ENCODE results near the gene ATP5PD. TPM values are rescaled to one million over a fixed set of nuclear protein-coding genes. Genes with fewer than 3 reads are reported as not detected.
A peak's percentile ranks its signal among the peaks of the same experiment; 100 is the strongest.

Gene ATP5PD
- total and polyA plus RNA-seq, 2 of the 13 experiments (the other 11 are each of a cell fraction or from before 2014, with no cell fraction given) = 158 to 428 TPM

GRCh38 chr17:75084039-75084660 is 37.4 kb upstream of the ATP5PD start (continued):
- TF ChIP-seq TCF12 (IDR thresholded peaks at IDR 0.05) = no peak
- TF ChIP-seq TCF12 (CRISPR knock-in tag; IDR thresholded peaks at IDR 0.05) = no peak
- no peak for TF ChIP-seq ZIK1 (CRISPR knock-in tag; IDR thresholded peaks at IDR 0.05; ENCODE audit: borderline replicate concordance, low read depth)
- peak; percentile 7; the same call in 1 of the 2 replicates for TF ChIP-seq BHLHE40 (IDR thresholded peaks at IDR 0.05; ENCODE audit: low read length)
- no peak for TF ChIP-seq ZSCAN12 (CRISPR knock-in tag; IDR thresholded peaks at IDR 0.05)
- TF ChIP-seq KDM5B (CRISPR knock-in tag; IDR thresholded peaks at IDR 0.05; ENCODE audit: borderline replicate concordance) = peak; percentile 42; the same call in 1 of the 2 replicates
- TF ChIP-seq PLRG1 (conservative IDR thresholded peaks at IDR 0.05) = no peak
- no peak for TF ChIP-seq ZNF33A (CRISPR knock-in tag; IDR thresholded peaks at IDR 0.05; ENCODE audit: borderline replicate concordance)
- TF ChIP-seq POGK (CRISPR knock-in tag; conservative IDR thresholded peaks at IDR 0.05) = 0 out of 2 replicates have a peak, but pooled peaks have one; percentile 40
- no peak for TF ChIP-seq SMYD3 (CRISPR knock-in tag; IDR thresholded peaks at IDR 0.05)
- TF ChIP-seq ZNF768 (CRISPR knock-in tag; IDR thresholded peaks at IDR 0.05) = peak; percentile 63; the same call in 1 of the 2 replicates
- no peak for TF ChIP-seq ZXDC (CRISPR knock-in tag; IDR thresholded peaks at IDR 0.05)
- TF ChIP-seq BRF2 (CRISPR knock-in tag; IDR thresholded peaks at IDR 0.05) = no peak
- TF ChIP-seq NONO (IDR thresholded peaks at IDR 0.05) = no peak
- TF ChIP-seq NONO (CRISPR knock-in tag; conservative IDR thresholded peaks at IDR 0.05) = 0 out of 2 replicates have a peak, but pooled peaks have one; percentile 73
- TF ChIP-seq ZNF282 (IDR thresholded peaks at IDR 0.05; ENCODE audit: partially characterized antibody) = no peak
- peak; percentile 62; the same call in 1 of the 2 replicates for TF ChIP-seq ZNF3 (CRISPR knock-in tag; IDR thresholded peaks at IDR 0.05)
- peak; percentile 93 for TF ChIP-seq ZNF331 (CRISPR knock-in tag; IDR thresholded peaks at IDR 0.05)
- TF ChIP-seq POLR2G (IDR thresholded peaks at IDR 0.05; ENCODE audit: low read depth, low read length) = no peak
- TF ChIP-seq LBX2 (CRISPR knock-in tag; IDR thresholded peaks at IDR 0.05; ENCODE audit: borderline replicate concordance) = 0 out of 2 replicates have a peak, but pooled peaks have one; percentile 45
